ENCODE results near the gene MYO5B. TPM values are rescaled to one million over a fixed set of nuclear protein-coding genes. Genes with fewer than 3 reads are reported as not detected.

Gene MYO5B
- total RNA-seq, 2 donors from 2014 or later, result 106 to 132 TPM

DNA sequence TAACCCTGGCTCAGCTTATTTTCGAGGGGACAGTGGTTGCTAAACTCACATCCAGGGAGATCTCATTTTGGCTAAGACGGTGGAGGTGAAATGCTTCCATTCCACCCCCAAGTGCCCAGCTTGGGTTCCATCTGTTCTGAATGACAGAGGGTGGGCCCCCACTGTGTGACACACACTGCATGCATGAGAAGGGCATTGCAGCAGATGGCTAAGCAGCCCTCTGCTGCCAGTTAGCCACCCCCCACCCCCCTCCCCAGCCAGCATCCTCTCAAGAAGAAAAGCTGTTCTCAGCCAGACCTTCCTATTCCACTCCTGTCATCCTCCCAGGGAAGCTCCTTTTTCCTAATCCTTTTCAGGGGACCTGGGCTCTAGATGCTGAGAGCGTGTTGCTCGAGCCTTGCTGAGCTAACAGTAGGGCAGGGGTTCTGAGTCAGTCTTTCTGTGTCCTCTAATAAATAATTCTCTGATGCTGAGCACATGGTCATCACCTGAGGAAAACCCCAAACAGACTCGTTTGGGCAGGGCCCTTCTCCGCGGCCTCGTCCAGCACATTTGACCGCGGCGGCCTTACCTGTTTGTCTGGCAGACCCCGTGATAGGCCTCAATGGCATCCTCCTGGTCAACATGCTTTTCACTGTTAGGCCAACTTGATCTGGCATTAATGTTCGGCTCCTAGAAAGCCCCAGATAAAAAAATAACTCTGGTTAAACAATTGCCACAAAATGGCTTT is 332.1 kb downstream of the MYO5B start:
- intact Hi-C loops (cut with DNase I), result no loop called here
- H3K36me3 ChIP-seq, result no peaks in the 10 kb centered on the region
- no peaks in the 10 kb centered on the region for H3K9me3 ChIP-seq

DNA sequence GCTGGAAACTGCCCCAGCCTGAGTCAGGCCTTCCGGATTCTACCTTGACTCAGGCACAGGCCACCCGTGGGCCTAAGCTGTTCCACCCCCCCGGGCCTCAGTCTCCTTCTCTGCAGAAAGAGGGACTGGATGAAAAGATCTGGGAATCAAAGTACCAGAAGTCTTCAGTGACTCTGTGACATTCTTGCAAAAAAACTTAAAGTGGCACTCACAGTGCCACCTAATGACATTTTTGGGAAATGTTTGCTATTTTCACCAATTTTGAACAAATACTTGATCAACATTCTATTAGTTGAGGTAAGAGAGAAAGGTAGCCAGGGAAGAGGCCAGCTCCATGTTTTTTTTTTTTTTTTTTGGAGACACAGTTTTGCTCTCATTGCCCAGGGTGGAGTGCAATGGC is 333.3 kb downstream of the MYO5B start:
- DNase-seq, result no peak
- no peak overlapping the region for H3K27ac ChIP-seq
- no peak overlapping the region for H3K4me3 ChIP-seq
- intact Hi-C loops (cut with DNase I), result no loop called here
- H3K9ac ChIP-seq (ENCODE audit: low read depth in 2 of 2, low read length in 2 of 2), result no peak overlapping the region
- H3K36me3 ChIP-seq, result no peaks in the 10 kb centered on the region
- H3K27me3 ChIP-seq, result no peaks in the 10 kb centered on the region
- H3K4me1 ChIP-seq, result peaks cover 5% of the 10 kb centered on the region
- TF ChIP-seq, protein P1, sequence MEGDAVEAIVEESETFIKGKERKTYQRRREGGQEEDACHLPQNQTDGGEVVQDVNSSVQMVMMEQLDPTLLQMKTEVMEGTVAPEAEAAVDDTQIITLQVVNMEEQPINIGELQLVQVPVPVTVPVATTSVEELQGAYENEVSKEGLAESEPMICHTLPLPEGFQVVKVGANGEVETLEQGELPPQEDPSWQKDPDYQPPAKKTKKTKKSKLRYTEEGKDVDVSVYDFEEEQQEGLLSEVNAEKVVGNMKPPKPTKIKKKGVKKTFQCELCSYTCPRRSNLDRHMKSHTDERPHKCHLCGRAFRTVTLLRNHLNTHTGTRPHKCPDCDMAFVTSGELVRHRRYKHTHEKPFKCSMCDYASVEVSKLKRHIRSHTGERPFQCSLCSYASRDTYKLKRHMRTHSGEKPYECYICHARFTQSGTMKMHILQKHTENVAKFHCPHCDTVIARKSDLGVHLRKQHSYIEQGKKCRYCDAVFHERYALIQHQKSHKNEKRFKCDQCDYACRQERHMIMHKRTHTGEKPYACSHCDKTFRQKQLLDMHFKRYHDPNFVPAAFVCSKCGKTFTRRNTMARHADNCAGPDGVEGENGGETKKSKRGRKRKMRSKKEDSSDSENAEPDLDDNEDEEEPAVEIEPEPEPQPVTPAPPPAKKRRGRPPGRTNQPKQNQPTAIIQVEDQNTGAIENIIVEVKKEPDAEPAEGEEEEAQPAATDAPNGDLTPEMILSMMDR (IDR thresholded peaks at IDR 0.05), result peak; percentile 25
- no peaks in the 10 kb centered on the region for H3K9me3 ChIP-seq

More for the DNA sequence above, 332.1 kb downstream of the MYO5B start:
- Histone ChIP-seq H3K27me3 (no peaks in the 10 kb centered on the region), H3K4me1 (peaks cover 5% of the 10 kb centered on the region), H3K4me3 (no peak overlapping the region), H3K9ac (ENCODE audit: low read depth in 2 of 2, low read length in 2 of 2) (no peak overlapping the region), H3K27ac (no peak overlapping the region)
- DNase-seq, result no peak
- TF ChIP-seq, protein P1 (IDR thresholded peaks at IDR 0.05), result no peak

DNA sequence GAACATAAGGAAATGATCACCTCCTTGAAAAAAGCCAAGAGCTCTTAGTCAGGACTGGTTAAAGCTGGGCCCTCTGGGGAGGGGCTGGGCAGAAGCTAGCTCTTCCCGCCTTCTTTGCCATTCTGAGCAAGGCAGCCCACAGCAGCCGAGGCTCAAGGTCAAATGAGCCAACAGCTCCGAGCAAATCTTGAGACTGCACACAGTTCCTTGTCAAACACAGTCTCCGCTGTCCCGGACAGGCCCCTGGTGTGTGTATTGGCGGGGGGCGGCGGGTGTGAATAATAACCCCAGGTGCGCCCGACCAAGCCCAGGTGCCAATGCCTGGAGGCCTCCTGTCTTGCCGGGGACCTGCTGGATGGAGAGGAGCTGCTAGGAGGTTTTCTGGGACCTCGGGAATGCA is 335.2 kb downstream of the MYO5B start:
- no peak for DNase-seq
- TF ChIP-seq, protein P1 (IDR thresholded peaks at IDR 0.05), result no peak
- Histone ChIP-seq H3K36me3 (no peaks in the 10 kb centered on the region), H3K9ac (ENCODE audit: low read depth in 2 of 2, low read length in 2 of 2) (peak overlapping the region; percentile 40 to 82), H3K4me3 (no peak overlapping the region), H3K9me3 (no peaks in the 10 kb centered on the region), H3K27ac (peak overlapping the region; percentile 93), H3K4me1 (peaks cover 5% of the 10 kb centered on the region), H3K27me3 (no peaks in the 10 kb centered on the region)
- intact Hi-C loops (cut with DNase I), result loop anchor here (5.0 kb wide), 2 partner anchors 297 to 347 kb away; partner anchors contain the start of gene LIPG

DNA sequence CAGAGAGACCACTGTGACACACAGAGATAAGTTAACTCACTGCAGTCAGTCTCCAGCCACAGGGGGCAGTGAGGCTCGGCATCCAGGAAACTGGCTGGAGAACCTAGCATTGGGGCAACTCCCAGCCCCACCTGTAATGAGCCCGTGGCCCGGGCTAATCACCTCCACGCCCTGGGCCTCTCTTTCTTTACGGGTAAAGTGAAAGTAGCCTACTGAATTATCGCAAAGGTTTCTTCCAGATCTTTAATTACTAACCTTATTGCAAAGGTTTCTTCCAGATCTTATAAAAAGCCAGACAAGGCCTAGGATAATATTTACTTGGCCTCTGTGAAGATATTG is 336.0 kb downstream of the MYO5B start:
- Histone ChIP-seq H3K9me3 (no peaks in the 10 kb centered on the region), H3K27ac (peak overlapping the region; percentile 93), H3K9ac (ENCODE audit: low read depth in 2 of 2, low read length in 2 of 2) (peak overlapping the region in 1 of 2 donors; percentile 82), H3K27me3 (no peaks in the 10 kb centered on the region), H3K4me3 (no peak overlapping the region), H3K4me1 (peaks cover 5% of the 10 kb centered on the region), H3K36me3 (no peaks in the 10 kb centered on the region)
- intact Hi-C loops (cut with DNase I), result loop anchor here (5.0 kb wide), 2 partner anchors 297 to 347 kb away; partner anchors contain the start of gene LIPG
- TF ChIP-seq, protein P1 (IDR thresholded peaks at IDR 0.05), result no peak
- DNase-seq, result peak; percentile 83

DNA sequence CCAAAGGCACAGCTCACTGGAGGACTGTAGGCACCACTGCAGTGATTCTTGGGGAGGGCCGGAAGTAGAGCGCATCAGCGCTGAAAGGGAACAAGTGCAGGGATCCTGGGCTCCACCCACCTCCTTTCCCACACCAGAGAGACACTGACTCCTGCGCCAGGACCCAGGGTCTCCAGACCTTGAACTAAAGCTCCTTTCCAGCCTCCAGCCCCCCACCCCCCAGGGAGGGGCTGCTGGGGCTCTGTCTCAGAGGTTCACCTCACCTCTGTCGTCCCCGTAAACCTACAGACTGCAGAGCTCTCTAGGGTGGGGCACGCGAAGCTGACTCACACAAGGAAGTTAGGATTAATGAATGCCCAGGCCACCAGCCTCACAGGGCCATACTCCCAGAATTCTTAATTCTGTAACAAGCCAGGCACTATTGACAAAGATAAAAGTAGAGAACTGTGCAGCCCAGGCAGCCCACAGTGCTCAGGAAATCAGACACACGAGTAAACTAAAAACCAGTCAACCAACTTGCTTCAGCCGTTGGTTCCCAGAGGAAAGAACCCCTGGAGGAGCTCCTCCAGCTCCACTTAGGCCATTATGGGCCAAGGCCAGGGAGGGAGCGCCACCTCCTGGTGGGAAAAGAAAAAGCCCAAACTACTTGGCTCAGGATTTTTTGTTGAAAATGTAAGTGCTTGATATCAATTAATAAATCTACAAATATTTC is 336.5 kb downstream of the MYO5B start:
- peaks cover 5% of the 10 kb centered on the region for H3K4me1 ChIP-seq
- intact Hi-C loops (cut with DNase I), result loop anchor here (5.0 kb wide), 2 partner anchors 296 to 346 kb away; partner anchors contain the start of gene LIPG
- H3K9me3 ChIP-seq, result no peaks in the 10 kb centered on the region
- H3K36me3 ChIP-seq, result no peaks in the 10 kb centered on the region
- H3K27me3 ChIP-seq, result no peaks in the 10 kb centered on the region
- peak; percentile 79 for DNase-seq
- peak overlapping the region; percentile 93 for H3K27ac ChIP-seq
- H3K4me3 ChIP-seq, result no peak overlapping the region
- H3K9ac ChIP-seq (ENCODE audit: low read depth in 2 of 2, low read length in 2 of 2), result peak overlapping the region in 1 of 2 donors; percentile 82
- TF ChIP-seq, protein P1 (IDR thresholded peaks at IDR 0.05), result peak; percentile 93

Measured in colonic mucosa (tissue), 4 donors.